OCI-LY7 (cell line): ENCODE measurements around the gene PARN. TPM values are rescaled to one million over a fixed set of nuclear protein-coding genes. Genes with fewer than 3 reads are reported as not detected.
A peak's percentile ranks its signal among the peaks of the same experiment; 100 is the strongest.

ENCODE experiments used
- BruUV-seq: library from RNA; stranded (reverse); fragments of 400-500 nt; replicated peaks from 2 replicates; lab custom pipeline; 2021; lab: Mats Ljungman, UMichigan
- CTCF ChIA-PET: fragments of 300-600 bp; sonication (Branson Sonifier 250); formaldehyde crosslinking; loops from one replicate; lab custom pipeline; 2022; ENCODE audit warnings: antibody characterized with exemption; ENCODE audit not compliant: unreplicated experiment; lab: Charles Lee
- POLR2A ChIA-PET: fragments of 300-600 bp; sonication (Branson Sonifier 250); formaldehyde crosslinking; loops from one replicate; lab custom pipeline; 2022; ENCODE audit warnings: antibody characterized with exemption; lab: Charles Lee
- DNase-seq: peaks from one replicate; pipeline ENCODE4 v3.0.0-alpha.2; 2015; ENCODE audit warnings: low spot score
- H2AFZ ChIP-seq: fragments of 200-600 bp; sonication (generic), shearing (Covaris generic); 2 replicates; pipeline ENCODE4 v1.6.1; 2014; ENCODE audit warnings: mild to moderate bottlenecking, antibody characterized with exemption, low read length, moderate library complexity
- H3K27ac ChIP-seq: fragments of 200-600 bp; sonication (generic); 2 replicates; pipeline ENCODE4 v1.5.1; 2014; ENCODE audit warnings: mixed run types, low read depth, mild to moderate bottlenecking, moderate library complexity, low read length, inconsistent platforms; ENCODE audit not compliant: poor library complexity, severe bottlenecking
- H3K36me3 ChIP-seq: fragments of 200-600 bp; sonication (generic); 2 replicates; pipeline ENCODE4 v1.6.1; 2014; ENCODE audit warnings: mild to moderate bottlenecking, antibody characterized with exemption, low read length, moderate library complexity, mixed read lengths; ENCODE audit not compliant: insufficient read depth
- H3K4me1 ChIP-seq: fragments of 200-600 bp; sonication (generic); 2 replicates; pipeline ENCODE4 v1.5.1; 2014; ENCODE audit warnings: mild to moderate bottlenecking, low read length; ENCODE audit not compliant: insufficient read depth, poor library complexity, severe bottlenecking
- H3K4me2 ChIP-seq: fragments of 200-600 bp; sonication (generic); 2 replicates; pipeline ENCODE4 v1.6.1; 2014; ENCODE audit warnings: mild to moderate bottlenecking, low read length
- H3K4me3 ChIP-seq: fragments of 200-600 bp; sonication (generic); 2 replicates; pipeline ENCODE4 v1.5.1; 2014; ENCODE audit warnings: mild to moderate bottlenecking, low read depth, low read length; ENCODE audit not compliant: poor library complexity, severe bottlenecking
- H3K79me2 ChIP-seq: fragments of 200-600 bp; sonication (generic); 2 replicates; pipeline ENCODE4 v1.6.1; 2016; ENCODE audit warnings: low read depth, mild to moderate bottlenecking, low read length, moderate library complexity, mixed read lengths; ENCODE audit not compliant: insufficient read depth
- H3K9me2 ChIP-seq: fragments of 200-600 bp; sonication (generic); 2 replicates; pipeline ENCODE4 v1.6.1; 2016; ENCODE audit warnings: mild to moderate bottlenecking, low read length, mixed read lengths; ENCODE audit not compliant: insufficient read depth
- H3K9me3 ChIP-seq: fragments of 200-600 bp; sonication (generic); 2 replicates; pipeline ENCODE4 v1.6.1; 2014; ENCODE audit warnings: mild to moderate bottlenecking, mixed run types, low read length, mixed read lengths
- H4K20me1 ChIP-seq: fragments of 200-600 bp; sonication (generic); 2 replicates; pipeline ENCODE4 v1.6.1; 2014; ENCODE audit warnings: mild to moderate bottlenecking, antibody characterized with exemption, low read length, moderate library complexity, mixed read lengths; ENCODE audit not compliant: insufficient read depth
- CTCF ChIP-seq: fragments of 200-600 bp; sonication (generic); conservative IDR thresholded peaks from 2 replicates; pipeline ENCODE4 v1.5.1; 2014; ENCODE audit warnings: mild to moderate bottlenecking, antibody characterized with exemption, low read length, moderate library complexity, mixed read lengths
- EZH2phosphoT487 ChIP-seq: fragments of 200-600 bp; sonication (generic); IDR thresholded peaks from 2 replicates; pipeline ENCODE4 v1.6.1; 2018; ENCODE audit warnings: low read depth, borderline replicate concordance, mild to moderate bottlenecking, mixed run types, antibody characterized with exemption, low read length, moderate library complexity, mixed read lengths
- intact Hi-C: fragments of 100-400 bp; cut with micrococcal nuclease; formaldehyde crosslinking; loops from one replicate; pipeline ENCODE4 v1.10.0; 2022; ENCODE audit not compliant: unreplicated experiment
- total RNA-seq, 2 experiments: library from RNA; depleted of rRNA in 1 of 2; stranded (reverse); fragments of >200 nt in 1 of 2; shearing (Covaris generic) in 1 of 2; gene quantifications; 2 replicates each; pipeline ENCODE4 v1.2.3, GENCODE V29; 2014 to 2022

PARN gene
- total RNA-seq, 2 experiments from 2014 or later: 40.1 to 76.5 TPM

GRCh38 chr16:14438256-14438655 is 191.8 kb downstream of the PARN start:
- BruUV-seq: no TSS peak
- no peaks in the 10 kb centered on the region for H4K20me1 ChIP-seq
- CTCF ChIA-PET: interaction anchor here (0.6 kb wide), 1 partner anchor 116 kb away, joined by 4 read pairs; no protein-coding TSS in a partner anchor
- intact Hi-C loops: no loop called here
- H3K4me2 ChIP-seq: no peak overlapping the region
- no peak overlapping the region for H3K4me3 ChIP-seq
- no peak overlapping the region for H3K27ac ChIP-seq
- H3K9me3 ChIP-seq: no peaks in the 10 kb centered on the region
- TF ChIP-seq EZH2phosphoT487 (no peak), CTCF (no peak)
- H3K79me2 ChIP-seq: no peaks in the 10 kb centered on the region
- H3K36me3 ChIP-seq: peaks cover 35% of the 10 kb centered on the region
- no peaks in the 10 kb centered on the region for H3K9me2 ChIP-seq
- H2AFZ ChIP-seq: no peak overlapping the region
- DNase-seq: peak; percentile 11
- POLR2A ChIA-PET: interaction anchor here (0.6 to 1.4 kb wide), 4 partner anchors 9 to 49 kb away, joined by 3 to 9 read pairs (median 4); no protein-coding TSS in a partner anchor
- H3K4me1 ChIP-seq: peaks cover 8% of the 10 kb centered on the region

GRCh38 chr16:14437426-14437825 is 192.6 kb downstream of the PARN start:
- Histone ChIP-seq H3K4me3 (no peak overlapping the region), H4K20me1 (no peaks in the 10 kb centered on the region), H2AFZ (no peak overlapping the region), H3K4me1 (peaks cover 8% of the 10 kb centered on the region), H3K9me3 (no peaks in the 10 kb centered on the region), H3K27ac (no peak overlapping the region), H3K9me2 (no peaks in the 10 kb centered on the region), H3K4me2 (no peak overlapping the region), H3K36me3 (peaks cover 41% of the 10 kb centered on the region), H3K79me2 (no peaks in the 10 kb centered on the region)
- intact Hi-C loops: no loop called here
- TF ChIP-seq CTCF: no peak
- POLR2A ChIA-PET: interaction anchor here (0.8 kb wide), 1 partner anchor 26 kb away, joined by 4 read pairs; no protein-coding TSS in a partner anchor
- BruUV-seq: no TSS peak
- CTCF ChIA-PET: no interaction called here
- DNase-seq: no peak

GRCh38 chr16:14436401-14436955 is 193.6 kb downstream of the PARN start:
- peaks cover 8% of the 10 kb centered on the region for H3K4me1 ChIP-seq
- H3K36me3 ChIP-seq: peaks cover 37% of the 10 kb centered on the region
- no TSS peak for BruUV-seq
- H2AFZ ChIP-seq: no peak overlapping the region
- no peak overlapping the region for H3K4me2 ChIP-seq
- intact Hi-C loops: no loop called here
- TF ChIP-seq EZH2phosphoT487: no peak
- no peak for TF ChIP-seq CTCF
- H3K79me2 ChIP-seq: no peaks in the 10 kb centered on the region
- ChIA-PET POLR2A (no interaction called here), CTCF (no interaction called here)
- H3K9me3 ChIP-seq: no peaks in the 10 kb centered on the region
- no peaks in the 10 kb centered on the region for H4K20me1 ChIP-seq
- no peak overlapping the region for H3K27ac ChIP-seq
- no peak overlapping the region for H3K4me3 ChIP-seq
- no peak for DNase-seq
- H3K9me2 ChIP-seq: no peaks in the 10 kb centered on the region
